Neural cell (in vitro differentiated cells): ENCODE data around the gene LCN2. TPM values are rescaled to one million over a fixed set of nuclear protein-coding genes. Genes with fewer than 3 reads are reported as not detected.

Experiments
- H2AFZ ChIP-seq: fragments of 200-600, 300-800 bp; sonication (generic), shearing (Covaris generic); 2 replicates; pipeline ENCODE4 v1.6.0; 2014; ENCODE audit warnings: low read depth, mild to moderate bottlenecking, antibody characterized with exemption, low read length, moderate library complexity
- H3F3A ChIP-seq: fragments of 200-600 bp; shearing (Covaris generic); 2 replicates; pipeline ENCODE4 v1.6.1; 2016; ENCODE audit warnings: mild to moderate bottlenecking, moderate library complexity, mixed read lengths, antibody characterized with exemption, low read length; ENCODE audit not compliant: insufficient read depth, poor library complexity, severe bottlenecking
- H3K27ac ChIP-seq: fragments of 200-600, 300-800 bp; sonication (generic), shearing (Covaris generic); 2 replicates; pipeline ENCODE4 v1.5.1; 2014; ENCODE audit warnings: mild to moderate bottlenecking, low read length, moderate library complexity
- H3K27me3 ChIP-seq: fragments of 300-800, 200-600 bp; sonication (generic), shearing (Covaris generic); 2 replicates; pipeline ENCODE4 v1.6.0; 2014; ENCODE audit warnings: mild to moderate bottlenecking, low read depth, low read length, moderate library complexity; ENCODE audit not compliant: insufficient read depth
- H3K36me3 ChIP-seq: fragments of 300-800, 200-600 bp; sonication (generic), shearing (Covaris generic); 2 replicates; pipeline ENCODE4 v1.5.1; 2014; ENCODE audit warnings: mild to moderate bottlenecking, antibody characterized with exemption, low read length, moderate library complexity; ENCODE audit not compliant: insufficient read depth
- H3K4me2 ChIP-seq: fragments of 300-800, 200-600 bp; sonication (generic), shearing (Covaris generic); 2 replicates; pipeline ENCODE4 v1.6.0; 2014; ENCODE audit warnings: mild to moderate bottlenecking, low read length
- H3K4me3 ChIP-seq: fragments of 300-800, 200-600 bp; sonication (generic), shearing (Covaris generic); 2 replicates; pipeline ENCODE4 v1.5.1; 2014; ENCODE audit warnings: mild to moderate bottlenecking, low read length, moderate library complexity
- H3K79me2 ChIP-seq: fragments of 200-600 bp; shearing (Covaris generic); replicated peaks from 2 replicates; pipeline ENCODE4 v1.6.0; 2014; ENCODE audit warnings: mild to moderate bottlenecking, low read length, moderate library complexity; ENCODE audit not compliant: insufficient read depth
- H3K9ac ChIP-seq: fragments of 300-800, 200-600 bp; sonication (generic), shearing (Covaris generic); 2 replicates; pipeline ENCODE4 v1.6.1; 2016; ENCODE audit warnings: mild to moderate bottlenecking, low read length, mixed read lengths
- H3K9me2 ChIP-seq: fragments of 200-600 bp; shearing (Covaris generic); 2 replicates; pipeline ENCODE4 v1.6.1; 2016; ENCODE audit warnings: mild to moderate bottlenecking, low read length, mixed read lengths; ENCODE audit not compliant: insufficient read depth
- H3K9me3 ChIP-seq: fragments of 200-600, 300-800 bp; sonication (generic), shearing (Covaris generic); 2 replicates; pipeline ENCODE4 v1.6.1; 2016; ENCODE audit warnings: mild to moderate bottlenecking, mixed run types, low read length, moderate library complexity, mixed read lengths
- H4K20me1 ChIP-seq: fragments of 200-600 bp; shearing (Covaris generic); 2 replicates; pipeline ENCODE4 v1.6.1; 2016; ENCODE audit warnings: mild to moderate bottlenecking, mixed run types; ENCODE audit not compliant: insufficient read depth
- CTCF ChIP-seq: fragments of 450-650 bp; IDR thresholded peaks from 2 replicates; pipeline ENCODE4 v1.5.1; 2014; ENCODE audit warnings: antibody characterized with exemption, mild to moderate bottlenecking, moderate library complexity; ENCODE audit not compliant: poor library complexity, severe bottlenecking
- EP300 ChIP-seq: fragments of 450-650 bp; conservative IDR thresholded peaks from 2 replicates; pipeline ENCODE4 v1.6.1; 2014; ENCODE audit warnings: antibody characterized with exemption, mild to moderate bottlenecking, moderate library complexity; ENCODE audit not compliant: poor library complexity, severe bottlenecking
- EZH2 ChIP-seq: fragments of 200-600, 300-800 bp; shearing (Covaris generic), sonication (generic); IDR thresholded peaks from 2 replicates; pipeline ENCODE4 v1.6.1; 2014; ENCODE audit warnings: antibody characterized with exemption, low read length, borderline replicate concordance, mild to moderate bottlenecking; ENCODE audit not compliant: insufficient read depth, poor library complexity, severe bottlenecking
- MXI1 ChIP-seq: fragments of 450-650 bp; conservative IDR thresholded peaks from 2 replicates; pipeline ENCODE4 v1.6.1; 2014; ENCODE audit warnings: antibody characterized with exemption, mild to moderate bottlenecking; ENCODE audit not compliant: poor library complexity, severe bottlenecking
- POLR2AphosphoS5 ChIP-seq: IDR thresholded peaks from 2 replicates; pipeline ENCODE4 v1.6.1; 2012
- RAD21 ChIP-seq: fragments of 450-650 bp; conservative IDR thresholded peaks from 2 replicates; pipeline ENCODE4 v1.6.1; 2014; ENCODE audit warnings: antibody characterized with exemption, mild to moderate bottlenecking, moderate library complexity
- REST ChIP-seq: IDR thresholded peaks from 2 replicates; pipeline ENCODE4 v1.6.1; 2012; ENCODE audit warnings: borderline replicate concordance
- SMC3 ChIP-seq: fragments of 450-650 bp; conservative IDR thresholded peaks from 2 replicates; pipeline ENCODE4 v1.6.1; 2014; ENCODE audit warnings: antibody characterized with exemption, mild to moderate bottlenecking, moderate library complexity; ENCODE audit not compliant: poor library complexity
- TAF1 ChIP-seq: IDR thresholded peaks from 2 replicates; pipeline ENCODE4 v1.6.1; 2012; ENCODE audit warnings: low read depth
- polyA plus RNA-seq: library from polyadenylated mRNA; depleted of rRNA; stranded (reverse); fragments of >200 nt; gene quantifications from 2 replicates; pipeline ENCODE4 v1.2.3, GENCODE V29; 2014

The LCN2 gene
- polyA plus RNA-seq, 1 donor from 2014 or later: not detected

GRCh38 chr9:128162215-128163026 is 13.2 kb downstream of the LCN2 start:
- Histone ChIP-seq H3K9me2 (no peaks in the 10 kb centered on the region), H3K27ac (no peak overlapping the region), H3K36me3 (peaks cover 3% of the 10 kb centered on the region), H4K20me1 (no peaks in the 10 kb centered on the region), H3F3A (no peaks in the 10 kb centered on the region), H3K79me2 (no peaks in the 10 kb centered on the region), H3K9me3 (no peaks in the 10 kb centered on the region), H2AFZ (no peak overlapping the region), H3K9ac (no peak overlapping the region), H3K4me2 (no peak overlapping the region), H3K27me3 (no peaks in the 10 kb centered on the region), H3K4me3 (no peak overlapping the region)
- TF ChIP-seq POLR2AphosphoS5 (no peak), RAD21 (no peak), SMC3 (no peak), CTCF (no peak), EP300 (no peak), MXI1 (no peak), EZH2 (no peak), REST (no peak), TAF1 (no peak)

DNA sequence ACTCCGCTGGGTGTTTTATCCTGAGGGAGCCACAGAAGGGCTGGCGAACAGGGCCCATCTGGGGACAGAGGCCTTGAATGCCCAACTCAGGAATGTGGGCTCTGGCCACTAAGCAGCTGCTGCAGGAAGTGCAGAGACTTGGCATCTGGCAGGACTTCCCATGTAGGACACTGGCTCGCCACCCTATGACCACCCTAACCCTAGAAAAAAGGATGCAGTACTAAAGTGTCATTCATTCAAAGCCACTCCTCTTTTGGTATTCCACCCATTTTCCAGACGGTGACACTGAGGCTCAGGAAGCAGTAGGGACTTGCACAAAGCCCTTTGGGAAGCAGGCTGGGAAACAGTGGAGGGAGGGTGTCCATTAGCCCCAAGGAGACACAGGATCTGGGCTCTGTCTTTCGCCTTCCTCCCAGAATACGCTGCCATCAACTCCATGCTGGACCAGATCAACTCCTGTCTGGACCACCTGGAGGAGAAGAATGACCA is 13.8 kb downstream of the LCN2 start:
- TF ChIP-seq CTCF (no peak), SMC3 (no peak), EP300 (no peak), EZH2 (no peak), MXI1 (no peak), POLR2AphosphoS5 (no peak), RAD21 (no peak), REST (no peak), TAF1 (no peak)
- H3K79me2 ChIP-seq: no peaks in the 10 kb centered on the region
- H2AFZ ChIP-seq: no peak overlapping the region
- H3F3A ChIP-seq: no peaks in the 10 kb centered on the region
- H3K4me2 ChIP-seq: no peak overlapping the region
- H3K9me3 ChIP-seq: no peaks in the 10 kb centered on the region
- peaks cover 3% of the 10 kb centered on the region for H3K36me3 ChIP-seq
- no peak overlapping the region for H3K9ac ChIP-seq
- H3K4me3 ChIP-seq: no peak overlapping the region
- H3K27ac ChIP-seq: no peak overlapping the region
- H4K20me1 ChIP-seq: no peaks in the 10 kb centered on the region
- H3K27me3 ChIP-seq: no peaks in the 10 kb centered on the region
- H3K9me2 ChIP-seq: no peaks in the 10 kb centered on the region
